DMS53 (cell line): ENCODE measurements around the gene CALML6.
"Not testable (repeated sequence)": the region's sequence is repeated elsewhere in the genome, so short reads cannot be mapped to it uniquely, and the experiment has no call there.

Experiments used
- DNase-seq: peaks from one replicate; lab custom pipeline; 2025; lab: John Stamatoyannopoulos, UW

The CALML6 gene

GRCh38 chr1:1914971-1915692 lies at the start of gene CALML6:
Gene CALML6, plus strand, starts transcription at chr1:1915260. Its CDS starts 21 bp downstream, at chr1:1915281.
- no peak for DNase-seq

GRCh38 chr1:1867164-1867563 lies 47.9 kb upstream of the CALML6 start:
- DNase-seq, result no peak

- no peak for DNase-seq
These were observed 45.6 kb upstream of the CALML6 start for GRCh38 chr1:1869469-1869868.

GRCh38 chr1:1872329-1872994 lies 42.6 kb upstream of the CALML6 start:
- DNase-seq, result no peak

DNA sequence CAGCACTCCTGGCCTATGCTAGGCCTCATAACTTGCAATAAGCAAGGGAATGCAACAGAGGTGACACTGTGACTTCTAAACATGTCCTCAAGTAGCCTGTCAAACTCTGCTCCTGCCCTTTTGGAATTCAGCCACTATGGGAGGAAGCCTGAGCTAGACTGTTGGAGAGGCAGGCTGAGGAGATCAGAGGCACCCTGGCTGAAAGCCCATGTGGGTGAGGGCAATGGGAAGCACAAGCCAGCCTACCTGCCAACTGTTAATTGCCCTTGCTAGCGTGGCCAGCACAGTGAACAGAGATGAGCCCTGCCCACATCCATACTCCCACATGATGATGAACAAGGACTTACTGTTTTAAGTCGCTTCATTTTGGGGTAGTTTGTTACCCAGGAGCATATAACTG lies 41.9 kb upstream of the CALML6 start:
- DNase-seq, result no peak

DNA sequence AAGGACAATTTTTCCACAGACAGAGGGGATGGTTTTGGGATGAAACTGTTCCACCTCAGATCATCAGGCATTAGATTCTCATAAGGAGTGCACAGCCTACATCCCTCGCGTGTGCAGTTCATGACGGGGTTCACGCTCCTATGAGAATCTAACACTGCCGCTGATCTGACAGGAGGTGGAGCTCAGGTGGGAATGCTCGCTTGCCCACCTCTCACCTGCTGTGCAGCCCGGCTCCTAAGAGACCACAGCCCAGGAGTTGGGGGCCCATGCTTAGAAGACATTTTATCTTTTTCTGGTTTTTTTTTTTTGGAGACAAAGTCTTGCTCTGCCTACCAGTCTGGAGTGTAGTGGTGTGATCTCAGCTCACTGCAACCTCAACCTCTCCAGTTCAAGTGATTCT lies 40.2 kb upstream of the CALML6 start:
- DNase-seq, result no peak

- no peak for DNase-seq
These were observed 39.1 kb upstream of the CALML6 start for GRCh38 chr1:1875932-1876331.

GRCh38 chr1:1876335-1876930 lies 38.6 kb upstream of the CALML6 start:
- no peak for DNase-seq

- no peak for DNase-seq
These were observed 37.1 kb upstream of the CALML6 start for GRCh38 chr1:1877865-1878436.

GRCh38 chr1:1879942-1880341 lies 35.1 kb upstream of the CALML6 start:
- DNase-seq, result no peak

DNA sequence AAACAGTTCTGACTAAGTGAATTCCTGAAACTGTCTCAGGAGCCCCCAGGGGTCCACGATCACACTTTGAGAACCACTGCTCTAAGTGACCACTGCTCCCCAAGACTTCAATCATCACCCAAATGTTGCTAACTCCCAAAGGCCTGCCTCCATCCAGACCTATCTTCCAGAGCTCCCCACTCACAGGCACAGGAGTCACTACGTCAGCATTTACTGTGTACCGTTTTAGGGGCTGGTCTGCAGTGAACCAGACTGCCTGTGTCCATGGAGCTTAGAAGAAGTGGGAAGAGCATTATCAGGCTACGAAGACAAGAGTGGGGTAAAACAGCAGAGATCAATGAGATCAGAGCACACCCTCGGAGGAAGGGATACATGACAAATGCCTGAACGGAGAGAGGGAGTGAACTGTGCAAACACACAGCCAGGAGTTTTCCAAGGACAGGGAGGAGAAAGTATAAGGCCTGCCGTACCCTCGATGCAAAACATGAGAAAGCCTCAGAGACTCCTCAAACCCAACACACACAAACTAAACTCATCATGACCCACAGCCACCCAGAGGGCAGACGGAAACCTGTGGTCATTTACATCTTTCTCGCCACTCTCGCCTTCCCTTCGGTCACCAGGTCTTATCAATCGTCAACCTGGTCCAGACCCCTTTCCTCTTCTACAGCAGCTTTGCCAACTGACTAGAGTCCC lies 34.3 kb upstream of the CALML6 start:
- DNase-seq, result no peak

DNA sequence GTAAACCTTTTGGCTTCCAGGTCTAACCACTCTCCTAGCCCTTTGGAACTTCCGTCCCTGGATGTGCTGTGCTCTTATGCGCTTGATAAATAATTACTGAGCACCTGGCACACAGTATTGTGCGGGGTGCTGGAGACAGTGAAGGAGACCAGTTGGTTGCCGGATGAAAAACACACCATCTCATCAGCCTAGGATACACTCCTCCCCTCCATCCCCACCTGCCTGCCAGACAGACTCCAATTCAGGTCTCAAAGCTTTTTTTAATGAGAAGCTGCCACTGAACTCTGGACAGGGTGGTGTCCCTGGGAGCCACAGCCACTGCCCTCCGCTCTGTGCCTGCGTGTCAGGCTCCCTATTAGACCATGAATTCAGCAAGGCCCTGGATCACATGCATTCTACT lies 33.3 kb upstream of the CALML6 start:
- DNase-seq, result no peak

- DNase-seq, result no peak
These were observed 31.8 kb upstream of the CALML6 start for GRCh38 chr1:1883092-1883873.

GRCh38 chr1:1883890-1884289 lies 31.2 kb upstream of the CALML6 start:
- DNase-seq, result not testable (repeated sequence)

DNA sequence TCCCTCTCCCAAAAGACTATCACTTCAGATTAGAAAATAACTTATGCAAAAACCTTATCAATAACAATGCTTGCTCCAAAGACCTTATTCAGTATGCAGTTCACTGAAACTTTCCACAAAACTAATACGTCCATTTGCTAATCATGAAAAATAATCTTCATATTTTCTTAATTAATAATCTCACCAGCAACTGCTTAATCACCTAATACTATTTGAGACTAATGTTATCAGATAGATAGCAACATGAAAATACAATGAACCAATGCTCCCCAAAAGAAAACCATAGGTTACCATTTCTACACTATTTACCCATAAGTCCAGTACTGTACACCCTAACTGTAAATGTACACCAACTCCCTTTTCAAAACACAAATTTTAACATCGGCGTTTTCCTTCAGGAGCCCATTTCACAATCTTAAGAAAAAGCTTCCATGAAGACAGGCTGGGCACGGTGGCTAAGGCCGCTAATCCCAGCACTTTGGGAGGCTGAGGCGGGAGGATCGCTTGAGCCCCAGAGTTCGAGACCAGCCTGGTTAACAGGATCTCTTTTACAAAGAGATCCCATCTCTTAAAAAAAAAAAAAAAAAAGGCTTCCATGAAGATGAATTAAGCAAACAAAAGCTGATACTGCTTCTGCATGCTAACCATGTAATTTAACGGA lies 25.8 kb upstream of the CALML6 start:
- DNase-seq, result peak; percentile 38

DNA sequence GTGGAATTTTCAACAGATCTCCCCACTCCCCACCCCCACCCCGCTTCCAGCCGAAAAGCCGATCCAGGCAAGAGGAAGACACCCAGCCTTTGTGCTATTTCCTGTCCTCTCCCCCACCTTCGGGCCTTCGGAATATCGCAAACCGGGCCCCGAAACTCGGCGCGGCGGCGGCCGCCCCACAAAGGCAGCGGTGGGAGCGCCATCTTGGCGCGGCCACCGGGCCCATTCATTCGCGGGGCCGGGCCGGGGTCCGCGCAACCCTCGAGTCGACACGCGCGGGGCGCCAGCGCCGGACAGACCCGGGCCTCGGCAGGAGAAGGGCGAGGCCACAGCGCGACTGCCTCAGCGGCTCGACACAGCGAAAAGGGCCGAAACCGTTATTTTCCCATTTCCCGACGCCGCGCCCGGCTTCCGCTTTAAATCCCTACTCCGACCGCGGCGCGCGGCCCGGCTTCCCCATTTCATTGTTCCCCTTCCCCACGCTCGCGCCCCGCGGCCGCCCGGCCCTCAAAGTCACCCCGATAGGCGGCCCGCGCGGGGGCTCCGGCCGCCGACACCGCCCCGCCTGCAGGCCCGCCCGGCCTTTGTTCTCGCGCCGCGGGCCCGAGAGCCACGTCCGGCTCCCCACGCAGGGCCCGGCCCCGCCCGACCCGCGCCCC lies 25.1 kb upstream of the CALML6 start:
- peak; percentile 74 for DNase-seq

DNA sequence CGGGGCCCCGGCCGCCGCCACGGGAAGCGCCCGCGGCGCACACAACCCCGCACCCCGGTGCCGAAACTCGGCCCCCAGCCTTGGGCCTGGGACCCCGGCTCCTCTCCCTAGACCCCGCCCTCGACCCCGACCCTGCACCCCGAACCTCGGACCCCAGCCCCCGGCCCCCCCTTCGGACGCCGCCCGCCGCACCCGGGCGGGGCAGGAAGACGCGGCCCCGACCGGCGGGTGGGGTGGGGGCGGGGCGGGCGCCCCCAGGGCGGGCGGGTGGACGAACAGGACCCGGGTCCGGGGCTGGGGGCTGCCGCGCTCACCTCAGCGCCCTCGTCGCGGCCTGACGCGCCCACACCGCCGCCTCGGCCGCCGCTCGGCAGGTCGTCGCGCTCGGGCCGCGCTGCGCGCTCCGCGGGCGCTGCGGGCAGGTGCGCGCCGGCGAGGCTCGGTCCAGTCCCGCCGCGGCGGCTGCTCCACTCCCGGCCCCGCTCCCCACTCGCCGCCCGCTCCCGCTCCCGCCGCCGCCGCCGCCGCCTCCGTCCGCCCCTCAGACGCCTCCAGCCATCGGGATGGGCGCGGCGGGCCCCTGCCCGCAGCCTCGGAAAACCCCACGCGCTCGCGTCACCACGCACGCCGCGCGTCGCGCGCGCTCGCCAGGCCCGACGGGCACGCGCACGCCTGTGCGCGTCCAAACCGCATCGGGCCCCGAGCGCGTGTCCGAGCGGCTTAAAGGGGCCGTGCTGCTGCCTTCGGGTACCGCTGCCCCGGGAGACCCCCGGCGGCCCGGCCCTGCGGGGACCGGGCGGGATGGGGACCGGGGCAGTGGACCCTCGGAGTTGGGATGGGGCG lies 24.3 kb upstream of the CALML6 start, which contains the start of gene GNB1:
TSS of gene GNB1 (minus strand) at position 582 of the 843 bp plus-strand sequence. CDS start 65,634 bp downstream, outside the sequence.
- DNase-seq, result peak; percentile 96

DNA sequence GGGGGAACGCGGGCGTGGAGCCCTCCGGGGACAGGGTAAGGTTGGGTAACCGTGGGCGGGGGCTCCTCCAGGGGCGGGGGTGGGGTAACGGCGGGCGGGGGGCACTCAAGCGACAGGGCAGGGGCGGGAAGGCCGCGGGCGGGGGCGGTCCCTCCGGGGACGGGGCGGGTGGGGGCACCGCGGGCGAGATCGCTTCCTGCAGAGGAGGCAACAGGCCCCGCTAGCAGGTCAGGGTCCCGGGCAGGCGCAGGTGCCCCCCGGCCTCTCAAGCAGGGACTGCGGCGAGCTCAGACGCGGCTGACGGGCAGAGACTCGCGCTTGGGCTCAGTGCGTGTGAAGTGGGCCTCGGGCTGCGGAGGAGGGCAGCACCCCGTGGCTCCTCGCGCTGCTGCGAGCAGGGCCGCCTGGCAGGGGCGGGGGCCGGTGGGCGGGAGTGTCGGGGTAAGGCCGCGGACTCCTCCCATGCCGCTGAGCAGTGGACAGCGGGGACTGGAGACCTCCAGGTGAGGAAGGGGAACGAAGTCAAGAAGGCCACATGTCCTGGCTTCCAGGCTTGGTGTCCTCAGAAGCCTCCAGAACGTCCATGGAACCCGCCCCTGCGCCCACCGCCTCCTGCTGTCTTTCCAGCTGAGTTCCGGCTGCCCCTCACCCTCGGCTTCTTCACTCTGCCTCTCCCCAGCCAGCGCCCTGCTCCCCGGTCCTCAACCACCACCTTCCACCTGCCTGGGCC lies 23.5 kb upstream of the CALML6 start:
- peak; percentile 73 for DNase-seq
